Measurements from ENCODE around the gene TENM4.

DNA sequence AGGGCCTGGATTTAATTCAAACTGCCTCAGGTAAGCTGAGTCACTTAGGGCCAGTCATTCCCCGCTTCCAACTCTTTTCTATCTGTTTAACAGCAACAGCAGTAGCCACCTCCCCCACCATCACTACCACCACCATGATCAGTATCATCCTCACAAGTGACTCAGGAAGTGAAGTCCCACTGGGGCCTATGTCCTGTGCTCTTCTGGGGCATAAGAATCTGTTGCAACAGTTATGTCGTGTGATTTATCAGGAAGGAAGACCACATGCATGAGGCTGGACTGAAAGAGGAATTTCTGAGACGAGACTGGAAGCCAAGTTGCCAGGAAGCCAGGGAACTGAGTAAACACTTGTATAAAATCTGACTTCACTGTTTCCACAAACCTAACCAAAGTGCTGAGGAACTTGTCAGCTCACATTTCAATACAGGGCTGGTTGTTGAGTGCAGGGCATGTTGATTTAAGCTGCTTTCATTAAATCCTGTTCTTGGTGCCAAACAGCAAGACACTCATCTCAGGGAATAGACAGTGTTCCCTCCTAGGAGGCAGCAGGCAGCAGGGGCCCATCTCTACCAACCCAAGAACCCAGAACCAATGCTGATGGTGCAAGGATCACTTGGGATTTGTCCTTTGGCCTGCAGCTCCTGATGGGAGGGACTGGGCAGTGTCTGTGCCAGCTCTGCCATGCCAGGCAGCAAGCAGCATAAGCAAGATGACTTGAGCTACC, 639.5 kb downstream of the TENM4 start:
- TF ChIP-seq, protein P1, sequence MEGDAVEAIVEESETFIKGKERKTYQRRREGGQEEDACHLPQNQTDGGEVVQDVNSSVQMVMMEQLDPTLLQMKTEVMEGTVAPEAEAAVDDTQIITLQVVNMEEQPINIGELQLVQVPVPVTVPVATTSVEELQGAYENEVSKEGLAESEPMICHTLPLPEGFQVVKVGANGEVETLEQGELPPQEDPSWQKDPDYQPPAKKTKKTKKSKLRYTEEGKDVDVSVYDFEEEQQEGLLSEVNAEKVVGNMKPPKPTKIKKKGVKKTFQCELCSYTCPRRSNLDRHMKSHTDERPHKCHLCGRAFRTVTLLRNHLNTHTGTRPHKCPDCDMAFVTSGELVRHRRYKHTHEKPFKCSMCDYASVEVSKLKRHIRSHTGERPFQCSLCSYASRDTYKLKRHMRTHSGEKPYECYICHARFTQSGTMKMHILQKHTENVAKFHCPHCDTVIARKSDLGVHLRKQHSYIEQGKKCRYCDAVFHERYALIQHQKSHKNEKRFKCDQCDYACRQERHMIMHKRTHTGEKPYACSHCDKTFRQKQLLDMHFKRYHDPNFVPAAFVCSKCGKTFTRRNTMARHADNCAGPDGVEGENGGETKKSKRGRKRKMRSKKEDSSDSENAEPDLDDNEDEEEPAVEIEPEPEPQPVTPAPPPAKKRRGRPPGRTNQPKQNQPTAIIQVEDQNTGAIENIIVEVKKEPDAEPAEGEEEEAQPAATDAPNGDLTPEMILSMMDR (tag by site-specific recombination; IDR thresholded peaks at IDR 0.05) = no peak
- TF ChIP-seq ZNF366 (tag by site-specific recombination; conservative IDR thresholded peaks at IDR 0.05) (no peak), ZBTB26 (tag by site-specific recombination; optimal IDR thresholded peaks at IDR 0.05) (no peak)
